MG63 (cell line): Measurements from ENCODE around the gene MIEN1. TPM values are rescaled to one million over a fixed set of nuclear protein-coding genes. Genes with fewer than 3 reads are reported as not detected.
"Not testable (repeated sequence)": the region's sequence is repeated elsewhere in the genome, so short reads cannot be mapped to it uniquely, and the experiment has no call there.

Experiments
- DNase-seq: peaks from one replicate; pipeline ENCODE4 v3.0.0-alpha.2; 2020
- H3K27me3 ChIP-seq: fragments of 250-450 bp; sonication (Bioruptor Pico); 2 replicates; pipeline ENCODE4 v1.5.1; 2020; ENCODE audit warnings: mild to moderate bottlenecking, moderate library complexity
- H3K36me3 ChIP-seq: fragments of 250-450 bp; sonication (Bioruptor Pico); 2 replicates; pipeline ENCODE4 v1.5.1; 2020; ENCODE audit warnings: mild to moderate bottlenecking, moderate library complexity
- H3K4me3 ChIP-seq: fragments of 250-450 bp; sonication (Bioruptor Pico); 2 replicates; pipeline ENCODE4 v1.5.1; 2020; ENCODE audit warnings: mild to moderate bottlenecking, moderate library complexity
- H3K9me3 ChIP-seq: fragments of 250-450 bp; sonication (Bioruptor Pico); 2 replicates; pipeline ENCODE4 v1.5.1; 2020; ENCODE audit warnings: mild to moderate bottlenecking, moderate library complexity
- total RNA-seq: library from RNA; depleted of rRNA; stranded (reverse); fragments of >200 nt; shearing (Covaris generic); gene quantifications from 2 replicates; pipeline ENCODE4 v1.2.3, GENCODE V29; 2014; ENCODE audit warnings: low replicate concordance

MIEN1 gene
- total RNA-seq, 1 experiment from 2014 or later: 53.8 TPM

- Histone ChIP-seq H3K36me3 (no peaks in the 10 kb centered on the region), H3K4me3 (no peak overlapping the region), H3K27me3 (no peaks in the 10 kb centered on the region), H3K9me3 (no peaks in the 10 kb centered on the region)
- no peak for DNase-seq
Observed at GRCh38 chr17:39757931-39758873, 27.9 kb upstream of the MIEN1 start.

- no peaks in the 10 kb centered on the region for H3K36me3 ChIP-seq
- H3K9me3 ChIP-seq: no peaks in the 10 kb centered on the region
- DNase-seq: no peak
- no peaks in the 10 kb centered on the region for H3K27me3 ChIP-seq
- no peak overlapping the region for H3K4me3 ChIP-seq
Observed at GRCh38 chr17:39757176-39757662, 26.9 kb upstream of the MIEN1 start.

- Histone ChIP-seq H3K27me3 (no peaks in the 10 kb centered on the region), H3K4me3 (no peak overlapping the region), H3K36me3 (no peaks in the 10 kb centered on the region), H3K9me3 (no peaks in the 10 kb centered on the region)
- no peak for DNase-seq
Observed at GRCh38 chr17:39756380-39757079, 26.2 kb upstream of the MIEN1 start.

- no peaks in the 10 kb centered on the region for H3K36me3 ChIP-seq
- H3K9me3 ChIP-seq: no peaks in the 10 kb centered on the region
- no peak for DNase-seq
- no peaks in the 10 kb centered on the region for H3K27me3 ChIP-seq
- H3K4me3 ChIP-seq: no peak overlapping the region
Observed at GRCh38 chr17:39755554-39756379, 25.4 kb upstream of the MIEN1 start.

GRCh38 chr17:39754958-39755553, 24.7 kb upstream of the MIEN1 start:
- Histone ChIP-seq H3K36me3 (no peaks in the 10 kb centered on the region), H3K27me3 (no peaks in the 10 kb centered on the region), H3K4me3 (peak overlapping the region; percentile 67), H3K9me3 (no peaks in the 10 kb centered on the region)
- no peak for DNase-seq

GRCh38 chr17:39754161-39754957, 24.0 kb upstream of the MIEN1 start:
- H3K4me3 ChIP-seq: peak overlapping the region; percentile 67
- peak; percentile 97 for DNase-seq
- no peaks in the 10 kb centered on the region for H3K27me3 ChIP-seq
- H3K9me3 ChIP-seq: no peaks in the 10 kb centered on the region
- no peaks in the 10 kb centered on the region for H3K36me3 ChIP-seq

GRCh38 chr17:39753514-39754160, 23.3 kb upstream of the MIEN1 start:
- DNase-seq: peak; percentile 47

GRCh38 chr17:39752241-39752881, 22.0 kb upstream of the MIEN1 start:
- DNase-seq: no peak
- no peaks in the 10 kb centered on the region for H3K36me3 ChIP-seq
- no peaks in the 10 kb centered on the region for H3K9me3 ChIP-seq
- no peaks in the 10 kb centered on the region for H3K27me3 ChIP-seq
- H3K4me3 ChIP-seq: no peak overlapping the region

More at GRCh38 chr17:39753514-39754160, 23.3 kb upstream of the MIEN1 start:
- Histone ChIP-seq H3K36me3 (no peaks in the 10 kb centered on the region), H3K27me3 (no peaks in the 10 kb centered on the region), H3K9me3 (no peaks in the 10 kb centered on the region), H3K4me3 (peak overlapping the region; percentile 67)

- Histone ChIP-seq H3K36me3 (no peaks in the 10 kb centered on the region), H3K9me3 (no peaks in the 10 kb centered on the region), H3K4me3 (no peak overlapping the region), H3K27me3 (no peaks in the 10 kb centered on the region)
- no peak for DNase-seq
Observed at GRCh38 chr17:39751637-39752036, 21.3 kb upstream of the MIEN1 start.

GRCh38 chr17:39751016-39751543, 20.7 kb upstream of the MIEN1 start:
- Histone ChIP-seq H3K9me3 (no peaks in the 10 kb centered on the region), H3K36me3 (no peaks in the 10 kb centered on the region), H3K27me3 (no peaks in the 10 kb centered on the region), H3K4me3 (no peak overlapping the region)
- no peak for DNase-seq

GRCh38 chr17:39750131-39751015, 20.0 kb upstream of the MIEN1 start:
- H3K27me3 ChIP-seq: no peaks in the 10 kb centered on the region
- H3K36me3 ChIP-seq: no peaks in the 10 kb centered on the region
- no peaks in the 10 kb centered on the region for H3K9me3 ChIP-seq
- no peak for DNase-seq
- H3K4me3 ChIP-seq: no peak overlapping the region

GRCh38 chr17:39748444-39749034, 18.2 kb upstream of the MIEN1 start:
- not testable (repeated sequence) for H3K4me3 ChIP-seq, H3K9me3 ChIP-seq, DNase-seq, H3K27me3 ChIP-seq, H3K36me3 ChIP-seq

GRCh38 chr17:39747745-39748144, 17.4 kb upstream of the MIEN1 start:
- no peaks in the 10 kb centered on the region for H3K27me3 ChIP-seq
- no peak for DNase-seq
- no peaks in the 10 kb centered on the region for H3K36me3 ChIP-seq
- no peak overlapping the region for H3K4me3 ChIP-seq
- no peaks in the 10 kb centered on the region for H3K9me3 ChIP-seq

GRCh38 chr17:39746145-39746461, 15.8 kb upstream of the MIEN1 start:
- Histone ChIP-seq H3K4me3 (no peak overlapping the region), H3K9me3 (no peaks in the 10 kb centered on the region), H3K27me3 (no peaks in the 10 kb centered on the region), H3K36me3 (no peaks in the 10 kb centered on the region)
- no peak for DNase-seq
